Neural cell (in vitro differentiated cells): Measurements from ENCODE around the gene UBN2.

Experiments used
- CTCF ChIP-seq: fragments of 450-650 bp; IDR thresholded peaks from 2 replicates; pipeline ENCODE4 v1.5.1; 2014; ENCODE audit warnings: antibody characterized with exemption, mild to moderate bottlenecking, moderate library complexity; ENCODE audit not compliant: poor library complexity, severe bottlenecking
- EP300 ChIP-seq: fragments of 450-650 bp; conservative IDR thresholded peaks from 2 replicates; pipeline ENCODE4 v1.6.1; 2014; ENCODE audit warnings: antibody characterized with exemption, mild to moderate bottlenecking, moderate library complexity; ENCODE audit not compliant: poor library complexity, severe bottlenecking
- EZH2 ChIP-seq: fragments of 200-600, 300-800 bp; shearing (Covaris generic), sonication (generic); IDR thresholded peaks from 2 replicates; pipeline ENCODE4 v1.6.1; 2014; ENCODE audit warnings: antibody characterized with exemption, low read length, borderline replicate concordance, mild to moderate bottlenecking; ENCODE audit not compliant: insufficient read depth, poor library complexity, severe bottlenecking
- MXI1 ChIP-seq: fragments of 450-650 bp; conservative IDR thresholded peaks from 2 replicates; pipeline ENCODE4 v1.6.1; 2014; ENCODE audit warnings: antibody characterized with exemption, mild to moderate bottlenecking; ENCODE audit not compliant: poor library complexity, severe bottlenecking
- POLR2AphosphoS5 ChIP-seq: IDR thresholded peaks from 2 replicates; pipeline ENCODE4 v1.6.1; 2012
- RAD21 ChIP-seq: fragments of 450-650 bp; conservative IDR thresholded peaks from 2 replicates; pipeline ENCODE4 v1.6.1; 2014; ENCODE audit warnings: antibody characterized with exemption, mild to moderate bottlenecking, moderate library complexity
- REST ChIP-seq: IDR thresholded peaks from 2 replicates; pipeline ENCODE4 v1.6.1; 2012; ENCODE audit warnings: borderline replicate concordance
- SMC3 ChIP-seq: fragments of 450-650 bp; conservative IDR thresholded peaks from 2 replicates; pipeline ENCODE4 v1.6.1; 2014; ENCODE audit warnings: antibody characterized with exemption, mild to moderate bottlenecking, moderate library complexity; ENCODE audit not compliant: poor library complexity
- TAF1 ChIP-seq: IDR thresholded peaks from 2 replicates; pipeline ENCODE4 v1.6.1; 2012; ENCODE audit warnings: low read depth

GRCh38 chr7:139203992-139204391, 27.0 kb upstream of the UBN2 start:
- TF ChIP-seq MXI1 (no peak), CTCF (no peak), POLR2AphosphoS5 (no peak), SMC3 (no peak), EZH2 (no peak), EP300 (no peak), TAF1 (no peak), REST (no peak), RAD21 (no peak)
